GM19025 (cell line): Measurements from ENCODE around the gene DUT.
"Not testable (repeated sequence)": the region's sequence is repeated elsewhere in the genome, so short reads cannot be mapped to it uniquely, and the experiment has no call there.

Source experiments
- ATAC-seq: cut with Tn5 transposase; IDR thresholded peaks from one replicate; pipeline ENCODE4 v1.9.1; 2021; ENCODE audit warnings: mild to moderate bottlenecking, low read depth, moderate library complexity; ENCODE audit not compliant: unreplicated experiment

DUT gene

DNA sequence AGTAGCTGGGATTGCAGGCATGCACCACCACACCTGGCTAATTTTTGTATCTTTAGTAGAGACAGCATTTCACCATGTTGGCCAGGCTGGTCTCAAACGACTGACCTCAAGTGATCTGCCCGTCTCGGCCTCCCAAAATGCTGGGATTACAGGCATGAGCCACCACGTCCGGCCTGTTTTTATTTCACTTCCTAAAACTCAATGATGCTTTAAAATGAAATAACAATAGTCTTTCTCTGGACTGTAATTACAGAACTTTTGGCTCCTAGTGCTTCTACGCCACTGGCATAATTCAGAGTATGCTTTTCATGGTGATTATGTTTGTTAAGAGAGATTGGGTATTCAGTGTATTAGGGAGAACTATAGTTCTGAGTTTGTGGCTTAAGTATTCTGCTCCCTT, 5.0 kb upstream of the DUT start:
- ATAC-seq: not testable (repeated sequence)

DNA sequence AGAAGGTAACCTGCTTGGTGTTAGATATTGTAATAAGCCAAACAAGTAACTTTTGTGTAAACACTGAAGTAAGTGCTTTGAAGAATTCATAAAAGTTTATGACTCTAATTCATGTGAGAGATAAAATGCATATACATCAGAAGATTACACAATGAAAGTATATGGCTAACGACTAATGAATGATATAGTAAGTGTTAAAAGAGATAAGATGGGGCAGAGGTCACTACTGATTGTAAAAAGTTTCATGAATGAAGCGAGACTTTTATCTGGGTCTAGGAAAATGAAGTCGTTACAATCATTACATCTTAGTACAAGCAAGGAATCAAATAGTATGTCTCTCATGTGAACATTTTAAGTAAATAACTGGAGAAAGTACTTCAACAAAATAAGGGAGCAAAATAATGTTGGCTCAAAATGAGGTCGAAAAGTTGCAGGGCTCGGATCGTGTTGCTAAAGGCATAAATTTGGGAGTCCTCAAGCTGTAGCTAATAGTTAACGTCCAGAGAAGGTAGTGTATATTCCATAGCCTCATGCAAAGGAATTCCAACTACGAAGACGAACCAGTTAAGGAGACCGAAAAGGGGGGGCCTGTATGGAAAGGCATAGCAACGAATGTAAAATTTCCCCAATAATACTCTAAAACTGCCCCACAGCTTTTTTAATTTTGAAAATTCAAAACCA, 984 bp upstream of the DUT start:
- ATAC-seq: no peak

DNA sequence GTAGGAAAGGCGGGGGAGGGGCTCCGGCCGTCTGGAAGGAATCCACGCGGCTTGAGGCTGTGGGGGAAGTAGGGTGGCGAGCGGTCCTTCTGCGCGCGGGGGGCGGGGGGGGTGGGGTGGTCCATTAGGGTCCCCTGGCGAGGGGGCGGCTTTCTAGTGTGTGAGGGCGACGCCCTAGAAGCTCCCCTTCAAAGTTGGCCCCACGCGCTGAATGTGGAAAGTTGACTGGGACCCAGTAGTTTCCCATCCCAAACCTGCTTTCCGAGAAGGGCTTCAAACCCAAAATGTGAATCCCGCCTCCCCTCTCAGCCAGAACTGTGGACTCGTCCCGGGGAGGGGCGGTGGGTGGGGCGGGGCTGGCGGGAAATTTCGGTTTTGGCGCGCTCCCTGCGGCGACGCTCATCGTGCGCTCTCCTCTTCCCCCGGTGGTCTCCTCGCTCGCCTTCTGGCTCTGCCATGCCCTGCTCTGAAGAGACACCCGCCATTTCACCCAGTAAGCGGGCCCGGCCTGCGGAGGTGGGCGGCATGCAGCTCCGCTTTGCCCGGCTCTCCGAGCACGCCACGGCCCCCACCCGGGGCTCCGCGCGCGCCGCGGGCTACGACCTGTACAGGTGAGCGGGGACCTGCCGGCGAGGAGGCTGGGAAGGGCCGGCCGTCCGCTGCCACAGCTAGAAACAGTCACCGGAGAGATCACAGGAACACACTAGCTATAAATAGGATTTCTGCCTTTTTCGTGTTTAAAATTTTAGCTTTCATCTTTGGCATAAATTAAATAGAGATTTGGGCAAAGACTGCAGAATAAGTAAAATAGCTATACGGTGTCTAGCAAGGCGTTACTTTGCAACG, 790 bp downstream of the DUT start:
- peak; percentile 46 for ATAC-seq

DNA sequence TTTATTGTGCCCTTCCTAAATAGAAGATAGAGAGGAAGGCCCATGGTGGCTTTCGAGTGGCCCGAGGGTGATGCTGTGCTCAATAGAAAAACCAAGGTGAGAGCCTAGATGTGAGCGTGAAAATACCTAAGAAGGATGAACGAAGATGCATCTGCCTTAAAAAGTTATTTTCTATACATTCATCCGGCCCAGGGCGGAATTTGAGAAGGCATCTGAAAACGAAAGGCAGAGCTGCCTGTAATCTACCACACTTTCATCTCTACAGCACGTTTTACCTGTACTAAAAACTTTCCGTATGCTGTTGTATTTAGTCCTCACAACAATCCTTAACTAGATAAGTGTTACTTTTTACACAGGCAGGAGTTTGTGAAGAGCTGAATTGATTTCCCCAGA, 1.4 kb downstream of the DUT start:
- ATAC-seq: no peak

DNA sequence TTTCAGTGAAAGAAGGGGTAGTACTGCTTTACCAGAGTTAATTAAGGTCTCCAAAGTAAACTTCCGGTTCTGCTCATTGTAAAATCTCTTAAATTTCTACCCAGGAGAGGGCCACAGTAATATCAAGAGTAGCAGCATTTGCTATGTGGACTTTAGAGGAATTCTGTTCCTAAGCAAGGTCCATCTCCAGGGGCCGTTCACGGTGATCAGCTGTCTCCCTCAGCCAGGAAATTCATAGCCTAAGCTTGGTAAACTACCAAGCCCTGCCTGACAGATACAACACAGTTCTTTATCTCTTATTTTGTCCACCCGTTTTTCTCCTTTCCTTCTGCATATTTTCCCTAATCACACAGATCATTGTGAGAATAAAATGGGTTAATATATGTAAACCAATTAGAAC, 2.3 kb downstream of the DUT start:
- ATAC-seq: no peak

DNA sequence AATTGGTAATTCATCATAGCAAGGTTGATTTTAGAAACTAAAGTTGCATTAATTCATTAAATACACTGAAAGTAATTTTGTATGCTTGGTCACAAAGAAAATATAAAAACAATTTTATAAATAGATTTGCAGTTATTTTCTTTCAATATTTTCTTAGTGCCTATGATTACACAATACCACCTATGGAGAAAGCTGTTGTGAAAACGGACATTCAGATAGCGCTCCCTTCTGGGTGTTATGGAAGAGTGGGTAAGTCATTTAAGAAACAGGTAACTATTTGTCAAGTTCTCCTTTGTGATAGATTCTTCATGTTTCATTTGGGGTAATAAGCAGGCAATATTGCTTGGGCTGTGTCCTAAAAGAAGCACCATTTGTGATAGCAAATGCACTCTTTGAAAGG, 3.0 kb downstream of the DUT start:
- ATAC-seq: no peak

DNA sequence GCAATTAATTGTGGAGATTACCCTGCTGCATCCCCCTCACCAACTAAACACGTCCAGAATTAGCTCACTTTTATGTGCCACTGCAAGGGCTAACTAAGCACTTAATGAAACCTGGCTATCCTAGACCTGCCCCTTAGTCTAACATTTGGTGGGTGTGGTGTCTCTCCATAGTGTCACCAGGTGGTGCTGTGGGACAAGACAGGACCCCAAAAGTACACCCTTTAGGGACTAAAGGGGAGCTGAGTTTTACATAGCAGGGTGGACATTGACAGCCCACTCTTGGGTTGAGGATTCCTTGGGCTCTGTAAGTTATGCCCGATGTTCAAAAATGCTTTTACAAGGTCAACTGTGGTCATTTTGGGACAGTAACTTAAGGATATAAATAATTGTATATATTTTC, 5.7 kb downstream of the DUT start:
- no peak for ATAC-seq

DNA sequence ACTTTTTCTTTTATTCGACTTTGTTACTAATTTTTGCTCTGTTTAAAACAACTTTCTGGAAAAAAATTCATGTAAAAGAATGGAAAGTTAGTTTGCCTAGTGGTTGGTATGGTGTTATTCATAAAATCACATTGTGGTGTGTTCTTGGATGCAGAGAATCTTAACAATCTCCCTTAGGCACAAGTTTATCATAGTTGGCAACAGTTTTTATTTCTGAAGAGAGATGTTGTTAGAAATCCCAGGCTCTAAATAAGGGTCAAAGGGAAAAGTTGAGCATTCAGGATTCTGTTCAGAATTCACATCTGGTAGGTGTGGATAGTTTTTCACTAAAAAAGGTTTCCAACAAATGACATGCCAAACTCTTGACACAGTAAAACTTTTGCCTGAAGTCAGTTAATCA, 6.4 kb downstream of the DUT start:
- ATAC-seq: no peak

DNA sequence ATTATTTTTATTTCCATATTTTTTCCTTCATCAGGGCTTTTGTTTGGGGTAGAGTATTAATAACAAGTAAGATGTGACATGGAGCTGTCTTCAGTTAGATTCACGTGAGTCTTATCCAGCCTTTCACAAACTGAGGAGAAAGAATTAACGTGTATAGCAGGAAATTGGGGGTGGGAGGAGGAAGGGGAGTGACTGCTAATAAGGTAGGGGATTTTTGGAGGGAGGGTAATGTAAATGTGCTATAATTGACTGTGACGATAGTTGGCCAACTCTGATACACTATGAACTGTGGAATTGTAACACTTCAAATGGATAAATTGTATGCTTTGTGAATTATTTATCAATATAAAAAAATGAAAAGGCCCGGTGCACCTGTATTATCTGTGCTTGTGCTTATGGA, 8.9 kb downstream of the DUT start:
- no peak for ATAC-seq

DNA sequence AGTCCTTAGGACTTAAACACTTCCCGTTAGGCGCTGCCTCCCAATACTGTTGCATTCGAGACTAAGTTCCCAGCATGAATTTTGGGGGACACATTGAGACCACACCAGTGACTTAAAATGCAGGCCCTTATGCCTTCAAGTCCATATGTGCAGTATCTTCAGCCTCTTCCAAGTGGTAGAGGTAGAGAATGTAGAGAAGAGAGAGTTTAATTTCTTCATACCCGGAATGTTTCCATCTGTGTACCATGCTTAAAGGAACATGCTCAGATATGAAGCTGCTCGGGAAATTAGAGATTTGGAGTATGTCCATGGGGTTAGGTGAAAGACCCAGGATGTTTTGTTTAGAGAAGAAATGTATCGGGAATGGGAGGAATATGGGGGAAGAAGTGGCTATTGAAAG, 12.6 kb downstream of the DUT start:
- ATAC-seq: no peak

DNA sequence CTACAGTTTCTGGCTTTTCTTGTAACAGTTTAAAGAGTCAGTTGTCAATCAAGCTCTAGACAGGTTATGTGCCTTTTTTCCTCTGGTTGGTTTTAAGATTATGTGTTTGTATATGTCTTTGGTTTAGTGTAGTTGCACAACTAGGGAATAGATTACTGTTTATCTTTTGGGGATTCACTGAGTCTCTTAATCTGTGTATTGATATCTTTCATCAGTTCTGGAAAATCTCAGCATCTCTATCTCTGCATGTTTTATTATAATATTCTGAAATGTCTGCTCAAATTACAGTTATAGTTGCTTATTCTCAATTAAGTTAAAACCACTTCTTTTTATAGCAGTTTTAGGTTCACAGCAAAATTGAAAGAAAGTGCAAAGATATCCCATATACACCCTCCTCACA, 14.3 kb downstream of the DUT start:
- ATAC-seq: no peak

DNA sequence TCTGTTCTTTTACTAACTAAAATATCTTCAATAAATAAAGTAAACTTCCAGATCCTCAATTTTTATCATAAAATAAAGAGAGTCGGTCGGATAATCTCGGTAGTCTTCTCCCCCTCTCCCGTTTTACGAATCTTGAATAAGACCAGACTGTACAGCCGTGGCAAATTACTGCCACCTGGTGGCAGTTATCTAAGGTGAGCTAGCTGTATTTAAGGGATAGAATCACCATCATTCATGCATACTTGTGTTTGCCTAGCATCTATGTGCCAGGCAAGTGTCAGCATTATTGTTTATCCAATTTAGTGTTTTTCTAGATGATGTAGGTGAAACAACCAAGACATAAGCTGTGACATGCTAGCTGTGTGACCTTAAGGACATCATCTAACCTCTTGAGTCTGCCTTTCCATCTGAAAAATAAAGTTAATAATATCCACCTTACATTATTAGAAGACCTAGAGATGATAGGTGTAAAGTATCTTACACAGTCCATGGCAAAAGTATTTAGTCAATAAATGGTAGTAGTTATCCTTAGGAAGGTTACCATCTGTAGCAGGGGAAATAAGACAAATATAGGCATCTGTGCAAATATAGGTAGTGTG, 21.3 kb downstream of the DUT start:
- ATAC-seq: peak; percentile 59

DNA sequence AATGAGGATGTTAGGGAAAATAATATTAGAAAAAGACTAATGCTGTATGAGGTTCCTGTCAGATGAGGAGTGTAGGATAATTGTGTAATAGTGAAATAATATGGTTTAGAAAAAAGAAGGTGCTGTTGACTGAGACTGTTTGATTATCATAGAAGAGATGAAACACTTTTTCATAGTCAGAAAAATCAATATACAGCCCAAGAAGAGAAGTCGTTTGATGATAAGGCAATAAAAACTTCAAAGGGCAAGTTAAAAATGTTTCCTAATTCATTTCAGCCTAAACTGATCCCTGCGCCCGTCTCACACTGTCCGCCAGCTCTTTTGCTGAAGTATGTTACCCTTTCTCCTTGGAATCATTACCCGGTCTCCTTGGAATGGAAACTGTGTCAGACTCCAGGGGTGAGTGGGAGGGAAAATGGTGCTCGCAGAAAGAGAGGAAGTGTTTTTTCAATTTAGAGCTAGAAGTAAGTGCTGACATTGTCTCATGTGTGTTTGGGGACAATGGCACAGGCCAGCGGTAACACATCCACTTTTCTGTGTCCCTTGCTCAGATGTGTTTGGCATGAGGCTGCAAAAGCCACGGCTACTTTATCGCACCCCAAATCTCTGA, 23.6 kb downstream of the DUT start:
- ATAC-seq: no peak

DNA sequence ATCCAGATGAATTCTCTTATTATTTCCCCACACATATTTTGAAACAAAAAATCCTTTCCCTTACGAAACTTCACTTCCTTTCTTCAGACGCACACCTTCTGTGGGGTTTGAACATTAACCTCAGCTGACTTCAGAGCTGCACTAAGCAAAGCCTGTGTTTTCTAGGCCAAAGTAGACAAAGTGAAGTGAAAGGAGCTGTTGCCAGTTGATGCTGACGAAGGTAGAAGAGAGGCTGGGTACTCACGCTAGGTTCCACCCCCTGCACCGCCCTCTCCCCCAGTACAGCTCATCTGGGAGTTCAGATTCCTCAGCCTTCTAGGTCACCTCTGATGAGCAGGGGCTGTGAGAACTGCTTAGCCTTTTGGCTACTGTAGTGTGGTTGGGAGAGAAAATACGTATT, 24.1 kb downstream of the DUT start:
- peak; percentile 66 for ATAC-seq

DNA sequence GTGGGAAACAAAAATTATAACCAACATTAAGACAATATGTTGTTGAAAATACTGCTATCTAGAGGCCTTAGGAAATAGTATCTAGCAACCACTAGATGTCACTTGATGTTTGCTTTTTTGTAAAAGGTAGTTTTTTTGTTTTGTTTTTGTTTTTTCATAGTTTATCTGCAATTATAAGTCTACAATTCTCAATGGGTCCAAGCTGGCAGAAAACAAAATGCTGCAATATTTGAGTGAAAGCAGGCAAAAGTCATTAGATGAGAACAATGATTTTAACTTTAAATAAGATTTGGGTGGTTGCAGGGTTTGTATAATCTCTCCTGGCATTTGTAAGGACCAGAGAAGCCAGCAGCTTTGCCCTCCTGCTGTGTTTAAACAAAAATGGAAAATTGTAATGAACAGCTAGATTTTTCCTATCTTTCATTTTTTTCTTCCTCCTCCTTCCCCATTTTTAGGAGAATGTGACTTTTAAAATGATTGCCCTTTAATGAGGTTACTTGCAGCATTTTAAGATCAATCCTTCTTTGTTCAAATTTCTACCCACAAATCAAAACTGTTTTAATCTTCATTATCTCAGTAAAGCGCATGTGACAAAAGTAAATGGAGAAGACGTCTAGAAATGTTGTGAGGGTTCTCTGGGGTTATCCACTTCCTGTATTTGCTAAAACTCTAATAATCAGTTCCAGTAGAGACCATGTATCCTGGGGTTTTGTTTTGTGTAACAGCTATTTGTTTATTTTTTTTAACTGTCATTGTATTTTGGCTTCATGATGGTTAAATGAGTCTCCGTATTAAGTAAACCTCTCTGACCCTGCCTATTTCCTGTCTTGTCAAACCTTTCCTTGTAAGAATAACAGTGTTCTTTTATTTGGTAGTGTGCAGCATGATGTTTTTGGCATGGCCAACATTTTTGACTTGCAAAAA, 27.3 kb downstream of the DUT start:
- ATAC-seq: no peak

DNA sequence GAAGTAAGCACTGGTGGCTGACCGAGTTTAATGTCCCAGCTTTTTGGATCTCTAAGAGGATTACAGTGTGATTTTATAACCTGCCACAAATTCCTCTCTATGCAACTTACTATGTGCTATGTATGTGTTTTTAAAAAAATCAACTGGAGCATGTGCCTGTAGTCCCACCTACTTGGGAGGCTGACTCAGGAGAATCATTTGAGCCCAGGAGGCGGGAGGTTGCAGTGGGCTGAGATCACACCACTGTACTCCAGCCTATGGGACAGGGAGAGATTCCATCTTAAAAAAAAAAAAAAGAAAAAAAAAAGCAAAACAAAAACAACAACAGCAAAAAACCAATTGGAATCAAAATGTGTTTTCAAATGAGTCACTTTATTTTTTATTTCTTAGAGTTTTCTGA, 29.6 kb downstream of the DUT start:
- no peak for ATAC-seq

DNA sequence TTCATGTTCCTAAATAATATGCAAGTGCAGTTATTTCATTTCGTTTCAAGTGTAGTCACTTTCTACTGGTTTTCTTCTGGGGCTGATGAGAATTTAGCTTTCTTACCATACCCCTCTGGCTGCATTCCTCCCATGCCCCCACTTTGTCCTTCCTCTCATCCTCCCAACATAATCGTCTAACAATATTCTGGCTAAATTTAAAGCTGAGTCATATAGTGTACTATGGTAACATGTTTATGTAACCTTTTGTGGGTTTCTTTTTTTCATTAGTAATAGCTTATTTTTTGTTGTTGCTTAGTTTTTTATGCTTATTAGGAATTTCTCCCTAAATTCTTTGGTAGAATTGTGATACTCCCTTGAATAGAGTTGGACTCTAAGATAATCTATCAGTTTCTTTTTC, 30.5 kb downstream of the DUT start:
- ATAC-seq: no peak

DNA sequence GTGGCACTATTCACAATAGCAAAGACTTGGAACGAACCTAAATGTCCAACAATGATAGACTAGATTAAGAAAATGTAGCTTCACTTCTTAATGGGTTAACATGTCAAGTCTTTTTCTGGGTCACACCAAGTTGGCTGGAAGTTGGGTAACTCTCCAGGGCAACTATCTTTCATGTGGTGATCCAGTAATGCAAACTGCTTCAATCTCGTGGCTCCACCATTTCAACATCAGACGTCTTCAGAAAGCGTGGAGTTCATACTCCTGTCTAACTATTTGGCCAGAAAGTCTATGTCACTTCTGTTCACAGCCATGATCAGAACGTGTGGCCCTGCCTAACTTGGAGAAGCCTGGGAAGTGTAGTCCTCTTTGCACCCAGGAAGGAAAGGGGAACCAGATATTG, 32.2 kb downstream of the DUT start:
- no peak for ATAC-seq

DNA sequence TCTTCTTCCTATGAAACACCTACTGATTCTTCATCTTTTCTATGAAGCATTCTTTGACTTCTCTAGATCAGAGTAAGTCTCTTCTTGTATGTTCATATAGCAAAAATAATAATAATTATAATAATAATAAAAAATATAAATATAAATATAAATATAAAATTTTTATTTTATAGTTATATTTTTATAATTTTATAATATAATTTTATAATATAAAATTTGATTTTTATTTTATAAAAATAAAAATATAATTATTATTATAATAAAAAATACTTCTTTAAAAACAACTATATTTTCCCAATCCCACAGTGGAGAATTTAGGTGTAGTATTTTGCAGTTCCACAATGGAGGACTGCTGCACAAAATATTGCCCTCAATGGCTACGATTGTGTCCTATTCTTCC, 34.3 kb downstream of the DUT start:
- no peak for ATAC-seq

DNA sequence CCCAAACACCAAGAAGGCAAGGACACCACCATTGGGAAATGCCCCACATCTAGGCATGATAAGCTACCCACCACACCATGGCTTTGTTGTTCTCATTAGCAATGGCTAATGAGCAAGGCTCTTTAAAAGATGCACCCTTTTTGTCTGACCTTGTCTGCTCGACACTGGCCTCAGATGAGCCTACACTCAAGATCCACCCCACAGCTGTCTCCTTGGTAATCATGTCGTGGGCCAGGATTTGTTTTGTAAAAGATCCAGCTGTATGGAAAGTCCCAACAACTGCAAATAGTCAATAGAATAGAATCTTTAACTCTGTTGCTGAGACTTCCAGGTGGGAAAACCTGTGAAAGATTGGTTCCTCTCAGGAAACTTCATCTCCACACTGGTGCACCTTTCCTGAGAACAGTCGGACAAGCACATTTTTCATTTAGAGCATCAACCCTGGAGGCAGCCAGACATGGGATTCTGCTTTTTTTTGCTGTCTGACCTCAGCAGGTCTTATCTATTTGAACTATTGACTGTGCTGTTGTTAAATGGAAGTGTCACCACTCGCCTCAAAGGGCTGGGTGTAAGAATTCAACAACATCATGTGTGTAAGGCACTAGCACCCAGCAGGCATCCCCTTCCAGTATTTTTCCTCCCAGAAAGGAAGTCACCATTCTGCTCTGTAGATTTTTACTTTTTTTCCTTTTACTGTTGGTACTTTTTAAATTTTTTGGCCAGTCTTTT, 35.5 kb downstream of the DUT start:
- no peak for ATAC-seq
